HepG2 (cell line): ENCODE measurements around the gene SLC43A1. TPM values are rescaled to one million over a fixed set of nuclear protein-coding genes. Genes with fewer than 3 reads are reported as not detected.

ENCODE experiments used
- AGO1 ChIP-seq: fragments of 200-400 bp; formaldehyde crosslinking; IDR thresholded peaks from 2 replicates; pipeline ENCODE4 v1.6.1; 2017; ENCODE audit warnings: mild to moderate bottlenecking, low read depth, low read length, moderate library complexity; ENCODE audit not compliant: poor library complexity, severe bottlenecking
- ATF7-NPFF ChIP-seq: sonication (generic); formaldehyde crosslinking; IDR thresholded peaks from 2 replicates; pipeline ENCODE4 v1.8.1; 2023; ENCODE audit warnings: mild to moderate bottlenecking, low read depth, missing genetic modification reagents, moderate library complexity
- CREM ChIP-seq, 2 experiments: sonication (generic) in 1 of 2; formaldehyde crosslinking in 1 of 2; IDR thresholded peaks; 2 replicates each; pipeline versions ENCODE4 v1.4.0 to v1.6.1; 2016 to 2020; ENCODE audit warnings: antibody characterized with exemption in 1 of 2, mild to moderate bottlenecking in 1 of 2, missing genetic modification reagents in 1 of 2
- DNMT3B ChIP-seq: conservative IDR thresholded peaks from 2 replicates; pipeline ENCODE4 v1.6.1; 2016; ENCODE audit warnings: missing biosample characterization, control low read depth
- MAFG ChIP-seq: sonication (generic); formaldehyde crosslinking; IDR thresholded peaks from 2 replicates; pipeline ENCODE4 v1.5.1; 2020; ENCODE audit warnings: mild to moderate bottlenecking, missing genetic modification reagents
- MED13 ChIP-seq: sonication (generic); formaldehyde crosslinking; IDR thresholded peaks from 2 replicates; pipeline ENCODE4 v1.5.0; 2020; ENCODE audit warnings: missing genetic modification reagents
- MTA1 ChIP-seq: sonication (generic); formaldehyde crosslinking; IDR thresholded peaks from 2 replicates; pipeline ENCODE4 v1.4.0; 2020; ENCODE audit warnings: missing genetic modification reagents, mild to moderate bottlenecking, borderline replicate concordance
- MTF1 ChIP-seq: sonication (generic); formaldehyde crosslinking; IDR thresholded peaks from 2 replicates; pipeline ENCODE4 v1.5.0; 2020; ENCODE audit warnings: missing genetic modification reagents
- PRDM15 ChIP-seq: sonication (generic); formaldehyde crosslinking; IDR thresholded peaks from 2 replicates; pipeline ENCODE4 v1.4.0; 2020; ENCODE audit warnings: missing genetic modification reagents
- SMAD9 ChIP-seq: sonication (generic); formaldehyde crosslinking; IDR thresholded peaks from 2 replicates; pipeline ENCODE4 v1.5.1; 2020; ENCODE audit warnings: mild to moderate bottlenecking, missing genetic modification reagents
- ZBTB46 ChIP-seq: sonication (generic); formaldehyde crosslinking; IDR thresholded peaks from 2 replicates; pipeline ENCODE4 v1.4.0; 2020; ENCODE audit warnings: mild to moderate bottlenecking, missing genetic modification reagents, borderline replicate concordance
- ZNF10 ChIP-seq: sonication (generic); formaldehyde crosslinking; IDR thresholded peaks from 2 replicates; pipeline ENCODE4 v1.4.0; 2020; ENCODE audit warnings: mild to moderate bottlenecking, low read depth, missing genetic modification reagents, borderline replicate concordance
- ZNF354B ChIP-seq: sonication (generic); formaldehyde crosslinking; IDR thresholded peaks from 2 replicates; pipeline ENCODE4 v1.8.0; 2022; ENCODE audit warnings: mild to moderate bottlenecking, missing genetic modification reagents
- ZNF44 ChIP-seq: sonication (generic); formaldehyde crosslinking; IDR thresholded peaks from 2 replicates; pipeline ENCODE4 v1.5.1; 2020; ENCODE audit warnings: mild to moderate bottlenecking, missing genetic modification reagents
- ZNF841 ChIP-seq: sonication (generic); formaldehyde crosslinking; IDR thresholded peaks from 2 replicates; pipeline ENCODE4 v1.8.1; 2023; ENCODE audit warnings: missing genetic modification reagents, borderline replicate concordance
- polyA plus RNA-seq, 8 experiments: library from polyadenylated mRNA; depleted of rRNA in 3 of 8; stranded (reverse) in 7 of 8; unstranded in 1 of 8; fragments of >200 nt; fragmentation: Illumina TruSeq in 4 of 8; extraction: Trizol in 4 of 8; gene quantifications; 2 replicates each; pipeline versions ENCODE4 v1.2.1 to v1.2.3, GENCODE V29; 2011 to 2016; ENCODE audit warnings: low read depth in 4 of 8, missing spikeins in 1 of 8, mixed read lengths in 1 of 8; ENCODE audit not compliant: insufficient read depth in 1 of 8
- total RNA-seq, 5 experiments: library from RNA; depleted of rRNA; stranded (reverse); fragments of >200 nt; fragmentation: Illumina TruSeq; extraction: Trizol; gene quantifications; 2 replicates each; pipeline ENCODE4 v1.2.3, GENCODE V29; 2016; ENCODE audit warnings: low read depth in 1 of 5
- TF ChIP-seq, protein P1 (sequence below): sonication (generic); formaldehyde crosslinking; IDR thresholded peaks from 2 replicates; pipeline ENCODE4 v1.5.0; 2020; ENCODE audit warnings: missing genetic modification reagents
- TF ChIP-seq, protein P2 (sequence below): sonication (generic); formaldehyde crosslinking; IDR thresholded peaks from 2 replicates; pipeline ENCODE4 v1.5.1; 2020; ENCODE audit warnings: mild to moderate bottlenecking, missing genetic modification reagents, borderline replicate concordance
- TF ChIP-seq, protein P3 (sequence below): IDR thresholded peaks from 2 replicates; pipeline ENCODE4 v1.6.1; 2012; ENCODE audit warnings: inconsistent platforms

SLC43A1 gene
- total and polyA plus RNA-seq, 2 of the 13 experiments (the other 11 are each of a cell fraction or from before 2014, with no cell fraction given), result 72.3 to 87.6 TPM

GRCh38 chr11:57502870-57503269, 12.6 kb downstream of the SLC43A1 start (continued):
- TF ChIP-seq, protein P1, sequence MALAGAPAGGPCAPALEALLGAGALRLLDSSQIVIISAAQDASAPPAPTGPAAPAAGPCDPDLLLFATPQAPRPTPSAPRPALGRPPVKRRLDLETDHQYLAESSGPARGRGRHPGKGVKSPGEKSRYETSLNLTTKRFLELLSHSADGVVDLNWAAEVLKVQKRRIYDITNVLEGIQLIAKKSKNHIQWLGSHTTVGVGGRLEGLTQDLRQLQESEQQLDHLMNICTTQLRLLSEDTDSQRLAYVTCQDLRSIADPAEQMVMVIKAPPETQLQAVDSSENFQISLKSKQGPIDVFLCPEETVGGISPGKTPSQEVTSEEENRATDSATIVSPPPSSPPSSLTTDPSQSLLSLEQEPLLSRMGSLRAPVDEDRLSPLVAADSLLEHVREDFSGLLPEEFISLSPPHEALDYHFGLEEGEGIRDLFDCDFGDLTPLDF (CRISPR knock-in tag), result no peak
- TF ChIP-seq MED13 (CRISPR knock-in tag) (no peak), ZNF10 (CRISPR knock-in tag) (no peak), MAFG (CRISPR knock-in tag) (no peak), CREM (IDR thresholded peaks at IDR 0.05) (peak; percentile 65; the same call in 1 of the 2 replicates), CREM (CRISPR knock-in tag; IDR thresholded peaks at IDR 0.05) (no peak), ATF7-NPFF (CRISPR knock-in tag) (no peak), ZNF44 (CRISPR knock-in tag) (no peak), AGO1 (no peak), DNMT3B (CRISPR knock-in tag) (no peak), ZBTB46 (CRISPR knock-in tag) (no peak), PRDM15 (CRISPR knock-in tag) (no peak), MTF1 (CRISPR knock-in tag) (no peak), ZNF354B (no peak), SMAD9 (CRISPR knock-in tag) (no peak), MTA1 (CRISPR knock-in tag) (0 out of 2 replicates have a peak, but pooled peaks have one; percentile 18), ZNF841 (no peak)
- TF ChIP-seq, protein P2, sequence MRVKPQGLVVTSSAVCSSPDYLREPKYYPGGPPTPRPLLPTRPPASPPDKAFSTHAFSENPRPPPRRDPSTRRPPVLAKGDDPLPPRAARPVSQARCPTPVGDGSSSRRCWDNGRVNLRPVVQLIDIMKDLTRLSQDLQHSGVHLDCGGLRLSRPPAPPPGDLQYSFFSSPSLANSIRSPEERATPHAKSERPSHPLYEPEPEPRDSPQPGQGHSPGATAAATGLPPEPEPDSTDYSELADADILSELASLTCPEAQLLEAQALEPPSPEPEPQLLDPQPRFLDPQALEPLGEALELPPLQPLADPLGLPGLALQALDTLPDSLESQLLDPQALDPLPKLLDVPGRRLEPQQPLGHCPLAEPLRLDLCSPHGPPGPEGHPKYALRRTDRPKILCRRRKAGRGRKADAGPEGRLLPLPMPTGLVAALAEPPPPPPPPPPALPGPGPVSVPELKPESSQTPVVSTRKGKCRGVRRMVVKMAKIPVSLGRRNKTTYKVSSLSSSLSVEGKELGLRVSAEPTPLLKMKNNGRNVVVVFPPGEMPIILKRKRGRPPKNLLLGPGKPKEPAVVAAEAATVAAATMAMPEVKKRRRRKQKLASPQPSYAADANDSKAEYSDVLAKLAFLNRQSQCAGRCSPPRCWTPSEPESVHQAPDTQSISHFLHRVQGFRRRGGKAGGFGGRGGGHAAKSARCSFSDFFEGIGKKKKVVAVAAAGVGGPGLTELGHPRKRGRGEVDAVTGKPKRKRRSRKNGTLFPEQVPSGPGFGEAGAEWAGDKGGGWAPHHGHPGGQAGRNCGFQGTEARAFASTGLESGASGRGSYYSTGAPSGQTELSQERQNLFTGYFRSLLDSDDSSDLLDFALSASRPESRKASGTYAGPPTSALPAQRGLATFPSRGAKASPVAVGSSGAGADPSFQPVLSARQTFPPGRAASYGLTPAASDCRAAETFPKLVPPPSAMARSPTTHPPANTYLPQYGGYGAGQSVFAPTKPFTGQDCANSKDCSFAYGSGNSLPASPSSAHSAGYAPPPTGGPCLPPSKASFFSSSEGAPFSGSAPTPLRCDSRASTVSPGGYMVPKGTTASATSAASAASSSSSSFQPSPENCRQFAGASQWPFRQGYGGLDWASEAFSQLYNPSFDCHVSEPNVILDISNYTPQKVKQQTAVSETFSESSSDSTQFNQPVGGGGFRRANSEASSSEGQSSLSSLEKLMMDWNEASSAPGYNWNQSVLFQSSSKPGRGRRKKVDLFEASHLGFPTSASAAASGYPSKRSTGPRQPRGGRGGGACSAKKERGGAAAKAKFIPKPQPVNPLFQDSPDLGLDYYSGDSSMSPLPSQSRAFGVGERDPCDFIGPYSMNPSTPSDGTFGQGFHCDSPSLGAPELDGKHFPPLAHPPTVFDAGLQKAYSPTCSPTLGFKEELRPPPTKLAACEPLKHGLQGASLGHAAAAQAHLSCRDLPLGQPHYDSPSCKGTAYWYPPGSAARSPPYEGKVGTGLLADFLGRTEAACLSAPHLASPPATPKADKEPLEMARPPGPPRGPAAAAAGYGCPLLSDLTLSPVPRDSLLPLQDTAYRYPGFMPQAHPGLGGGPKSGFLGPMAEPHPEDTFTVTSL (CRISPR knock-in tag), result peak; percentile 53; the same call in 1 of the 2 replicates
- TF ChIP-seq, protein P3, sequence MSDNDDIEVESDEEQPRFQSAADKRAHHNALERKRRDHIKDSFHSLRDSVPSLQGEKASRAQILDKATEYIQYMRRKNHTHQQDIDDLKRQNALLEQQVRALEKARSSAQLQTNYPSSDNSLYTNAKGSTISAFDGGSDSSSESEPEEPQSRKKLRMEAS, result peak; percentile 48; the same call in 1 of the 2 replicates
